ENCODE measurements around the gene FNTB.
"Not testable (repeated sequence)": the region's sequence is repeated elsewhere in the genome, so short reads cannot be mapped to it uniquely, and the experiment has no call there.

FNTB gene

GRCh38 chr14:65019944-65020566 lies 33.4 kb downstream of the FNTB start:
- DNase-seq (ENCODE audit: low read depth) = no peak

- no peak for DNase-seq (ENCODE audit: low read depth)
Measured at GRCh38 chr14:65024957-65025356, 38.3 kb downstream of the FNTB start.

GRCh38 chr14:65025818-65026217 lies 39.1 kb downstream of the FNTB start:
- DNase-seq (ENCODE audit: low read depth) = no peak

- DNase-seq (ENCODE audit: low read depth) = no peak
Measured at GRCh38 chr14:65026526-65026925, 39.8 kb downstream of the FNTB start.

GRCh38 chr14:65027127-65027799 lies 40.6 kb downstream of the FNTB start:
- DNase-seq (ENCODE audit: low read depth) = no peak

GRCh38 chr14:65028937-65029336 lies 42.2 kb downstream of the FNTB start:
- DNase-seq (ENCODE audit: low read depth) = no peak

- DNase-seq (ENCODE audit: low read depth) = not testable (repeated sequence)
Measured at GRCh38 chr14:65031321-65031720, 44.6 kb downstream of the FNTB start.

GRCh38 chr14:65032319-65032718 lies 45.6 kb downstream of the FNTB start:
- no peak for DNase-seq (ENCODE audit: low read depth)

- no peak for DNase-seq (ENCODE audit: low read depth)
Measured at GRCh38 chr14:65033181-65033580, 46.5 kb downstream of the FNTB start.

- no peak for DNase-seq (ENCODE audit: low read depth)
Measured at GRCh38 chr14:65034021-65034420, 47.3 kb downstream of the FNTB start.

GRCh38 chr14:65035049-65035448 lies 48.4 kb downstream of the FNTB start:
- DNase-seq (ENCODE audit: low read depth) = no peak

- no peak for DNase-seq (ENCODE audit: low read depth)
Measured at GRCh38 chr14:65038966-65039365, 52.3 kb downstream of the FNTB start.

- no peak for DNase-seq (ENCODE audit: low read depth)
Measured at GRCh38 chr14:65040666-65041433, 54.2 kb downstream of the FNTB start.

- no peak for DNase-seq (ENCODE audit: low read depth)
Measured at GRCh38 chr14:65041434-65041915, 54.8 kb downstream of the FNTB start.

- DNase-seq (ENCODE audit: low read depth) = no peak
Measured at GRCh38 chr14:65042296-65042695, 55.6 kb downstream of the FNTB start.

GRCh38 chr14:65042731-65043372 lies 56.2 kb downstream of the FNTB start:
- DNase-seq (ENCODE audit: low read depth) = no peak

GRCh38 chr14:65043893-65044595 lies 57.3 kb downstream of the FNTB start:
- no peak for DNase-seq (ENCODE audit: low read depth)

- DNase-seq (ENCODE audit: low read depth) = no peak
Measured at GRCh38 chr14:65044596-65044959, 57.9 kb downstream of the FNTB start.

- DNase-seq (ENCODE audit: low read depth) = no peak
Measured at GRCh38 chr14:65045006-65045405, 58.3 kb downstream of the FNTB start.

- no peak for DNase-seq (ENCODE audit: low read depth)
Measured at GRCh38 chr14:65045709-65046108, 59.0 kb downstream of the FNTB start.

- DNase-seq (ENCODE audit: low read depth) = no peak
Measured at GRCh38 chr14:65052832-65053231, 66.1 kb downstream of the FNTB start.

GRCh38 chr14:65053466-65053865 lies 66.8 kb downstream of the FNTB start:
- DNase-seq (ENCODE audit: low read depth) = no peak
